Suppressor macrophage treated with lipopolysaccharide for 4 hours (primary cell): ENCODE data around the gene ADCY3.
"Not testable (repeated sequence)": the region's sequence is repeated elsewhere in the genome, so short reads cannot be mapped to it uniquely, and the experiment has no call there.

Experiments
- DNase-seq: peaks from one replicate; pipeline ENCODE4 v3.0.0-alpha.2; 2020

ADCY3 gene

DNA sequence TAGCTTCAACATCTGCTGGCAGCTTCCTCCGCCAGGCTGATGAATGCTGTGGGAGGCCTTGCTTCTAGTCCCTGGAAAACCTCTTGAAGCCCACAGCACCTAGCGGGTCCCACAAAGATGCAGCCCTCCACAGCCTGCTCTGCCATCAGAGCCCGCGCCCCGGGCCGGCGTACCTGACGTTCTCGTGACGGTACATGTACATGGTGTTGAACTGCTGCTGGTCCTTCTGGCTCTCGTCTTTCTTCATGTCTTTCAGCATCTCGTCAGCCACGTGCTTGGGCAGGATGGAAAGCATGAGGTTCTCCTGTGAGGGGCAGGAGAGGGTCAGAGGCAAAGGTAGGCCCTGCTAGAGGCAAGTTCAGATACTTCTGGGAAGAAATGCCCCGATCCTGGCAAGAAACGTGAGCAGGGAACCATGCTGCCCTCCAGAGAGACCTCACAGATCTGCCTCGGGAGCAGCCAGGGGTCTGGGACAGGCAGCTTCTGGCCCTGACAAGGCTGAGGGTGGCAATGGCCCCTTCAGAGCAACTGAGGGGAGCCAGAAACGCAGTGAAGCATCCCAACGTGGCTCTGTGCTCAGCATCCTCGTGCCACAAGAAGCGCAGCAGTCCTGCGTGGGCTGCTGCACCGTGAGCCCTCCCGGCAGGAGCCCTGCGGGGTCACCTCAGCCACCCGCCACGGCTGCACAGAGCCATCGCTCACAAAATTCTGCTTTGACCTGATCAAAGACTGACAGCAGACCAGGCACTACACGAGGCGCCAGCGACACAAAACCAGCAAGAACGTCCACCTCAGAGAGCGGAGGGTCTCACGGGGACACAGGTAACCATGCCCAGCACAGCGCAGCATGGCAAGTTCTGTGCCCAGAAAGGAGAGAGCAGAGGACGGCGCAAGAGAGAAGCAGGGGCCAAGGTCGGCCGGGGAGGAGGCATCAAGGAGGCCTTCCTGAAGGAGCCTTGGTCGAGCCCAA, 77.7 kb downstream of the ADCY3 start:
- DNase-seq: no peak

GRCh38 chr2:24840962-24841945, 78.8 kb downstream of the ADCY3 start:
- DNase-seq: no peak

DNA sequence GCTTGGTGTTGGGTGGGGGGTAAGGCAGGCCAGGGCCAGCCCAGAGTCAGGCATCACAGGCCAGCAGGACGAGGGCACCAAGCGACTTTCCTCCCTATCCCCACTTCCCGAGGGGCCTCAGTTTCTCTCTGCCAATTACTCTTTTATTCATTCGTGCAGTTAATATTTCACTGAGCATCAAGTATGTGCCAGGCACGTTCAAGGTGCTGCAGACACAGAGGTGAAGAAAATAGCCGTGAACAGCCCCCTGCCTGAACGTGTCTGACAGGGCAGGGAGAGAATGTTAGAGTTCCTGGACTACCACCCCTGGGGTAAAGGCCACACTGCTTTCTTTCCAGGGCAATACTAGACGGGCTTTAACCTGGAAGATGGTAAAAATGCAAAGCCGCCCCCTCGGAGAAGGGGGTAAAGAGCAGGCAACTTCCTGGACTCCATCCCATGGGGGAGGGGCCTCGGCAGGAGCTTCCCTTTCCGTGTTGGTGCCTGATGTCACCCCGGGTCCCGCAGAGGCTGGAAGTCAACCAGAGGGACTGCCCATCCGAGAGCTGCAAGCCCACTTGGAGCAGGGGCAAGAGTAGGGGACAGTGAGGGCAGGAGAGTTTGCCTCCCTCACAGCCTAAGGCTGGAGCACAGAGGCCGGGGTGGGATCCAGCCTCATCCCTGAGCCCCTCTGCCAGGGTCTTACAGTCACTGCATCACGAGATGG, 79.7 kb downstream of the ADCY3 start:
- DNase-seq: no peak

DNA sequence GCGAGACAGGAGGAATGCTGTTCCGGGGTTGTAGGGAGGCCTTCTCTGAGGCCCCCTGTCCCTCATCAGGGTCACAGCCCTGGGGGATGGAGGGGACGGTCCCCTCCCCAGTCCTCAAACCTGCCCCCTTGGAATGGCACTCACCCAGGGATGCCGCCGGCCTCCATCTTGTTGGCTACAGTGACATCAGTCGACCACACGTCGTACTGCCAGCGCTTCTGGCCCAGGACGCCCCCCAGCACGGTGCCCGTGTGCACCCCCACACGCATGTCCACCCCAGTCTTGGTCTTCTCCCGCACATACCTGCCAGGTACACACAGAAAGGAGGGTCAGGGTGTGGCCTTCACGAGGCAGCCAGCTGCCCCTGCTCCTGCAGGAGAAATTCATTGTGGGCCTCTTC, 80.3 kb downstream of the ADCY3 start:
- no peak for DNase-seq

- DNase-seq: no peak
These were observed 81.5 kb downstream of the ADCY3 start for GRCh38 chr2:24838541-24838940.

- no peak for DNase-seq
These were observed 82.0 kb downstream of the ADCY3 start for GRCh38 chr2:24837996-24838513.

GRCh38 chr2:24836706-24837105, 83.3 kb downstream of the ADCY3 start:
- no peak for DNase-seq

DNA sequence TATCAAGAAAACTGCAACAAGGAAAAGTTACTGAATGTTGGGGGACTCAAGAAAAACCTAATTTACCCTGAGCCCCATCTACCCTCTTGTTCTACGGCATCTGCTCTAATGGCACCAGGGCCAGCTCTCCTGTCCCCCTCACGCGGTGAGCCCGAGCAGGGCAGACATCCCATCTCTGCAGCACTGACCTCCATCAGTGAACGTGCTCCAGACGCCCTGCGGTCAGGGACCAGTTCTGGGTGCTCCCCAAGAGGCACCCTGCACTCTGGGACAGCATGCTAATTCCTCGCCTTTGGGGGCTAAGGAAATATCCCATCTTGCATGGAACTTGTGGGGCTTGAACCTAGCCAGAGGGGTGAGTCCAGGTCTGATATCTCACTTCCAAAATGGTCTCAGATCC, 83.8 kb downstream of the ADCY3 start:
- no peak for DNase-seq

- not testable (repeated sequence) for DNase-seq
These were observed 84.6 kb downstream of the ADCY3 start for GRCh38 chr2:24835411-24835810.

DNA sequence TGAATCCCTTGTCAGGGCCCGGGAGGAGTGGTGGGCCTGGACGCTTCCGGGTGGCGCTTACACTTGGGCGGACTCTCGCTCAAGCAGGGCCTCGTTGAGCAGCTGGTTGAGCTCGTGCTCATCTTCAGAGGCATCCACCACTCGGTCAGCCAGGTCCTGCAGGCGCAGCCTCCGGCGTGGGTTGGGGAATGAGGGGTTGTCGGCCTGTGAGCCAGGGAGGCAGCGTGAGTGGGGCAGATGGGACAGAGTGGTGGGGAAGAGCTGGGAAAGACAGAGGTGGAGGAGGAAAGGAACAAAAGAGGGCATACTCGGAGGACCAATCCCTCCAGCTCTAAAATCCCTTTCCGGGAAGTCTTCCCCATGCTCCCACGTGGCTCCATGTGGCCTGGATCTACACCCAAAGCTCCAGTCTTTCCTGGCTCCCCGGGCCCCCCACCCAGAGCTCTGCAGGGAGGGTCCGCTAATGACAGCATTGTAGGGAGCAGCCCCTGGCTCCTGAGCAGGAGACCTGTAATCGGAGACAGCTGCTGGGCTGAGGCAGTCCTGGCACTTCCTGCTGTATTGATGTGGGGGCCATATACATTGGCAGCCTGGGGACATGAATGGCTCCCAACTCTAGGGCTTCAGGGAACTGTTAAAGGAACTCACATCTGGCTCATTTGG, 85.2 kb downstream of the ADCY3 start:
- no peak for DNase-seq

- no peak for DNase-seq
These were observed 86.0 kb downstream of the ADCY3 start for GRCh38 chr2:24833821-24834732.

DNA sequence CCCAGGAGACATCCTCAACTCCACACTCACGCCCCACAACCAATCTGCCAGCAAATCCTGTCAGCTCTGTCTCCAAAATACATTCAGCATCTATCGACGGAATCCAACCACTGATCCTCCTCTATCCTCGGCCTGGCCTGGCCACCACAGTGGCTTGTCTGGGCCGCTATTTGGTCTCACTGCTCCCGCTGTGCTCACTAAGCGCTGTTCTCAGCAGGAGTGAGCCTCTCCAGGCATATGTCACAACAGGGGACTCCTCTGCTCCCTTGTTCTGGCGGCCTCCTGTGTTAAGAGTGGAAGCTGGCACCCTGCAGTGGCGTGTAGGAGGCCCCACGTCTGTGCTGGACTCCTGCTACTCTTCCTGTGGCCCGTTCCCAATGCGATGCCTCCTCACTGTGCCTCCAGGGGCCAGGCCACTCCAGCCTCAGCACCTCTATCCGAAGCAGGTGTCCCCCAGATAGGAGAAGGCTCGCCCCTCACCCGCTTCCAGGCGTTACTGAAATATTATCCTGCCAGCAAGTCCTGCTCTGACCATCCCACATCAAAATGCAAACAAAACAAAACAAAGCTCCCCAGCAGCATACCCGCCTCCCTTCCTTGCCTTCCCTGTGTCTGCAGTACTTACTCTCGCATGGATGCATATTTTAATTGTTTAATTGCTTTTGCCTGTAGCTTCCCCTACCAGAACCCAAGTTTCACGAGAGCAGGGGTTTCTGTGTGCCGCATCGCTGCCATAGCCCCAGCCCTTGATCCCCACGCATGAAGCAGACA, 86.9 kb downstream of the ADCY3 start:
- DNase-seq: no peak

- no peak for DNase-seq
These were observed 87.5 kb downstream of the ADCY3 start for GRCh38 chr2:24832521-24832920.

- no peak for DNase-seq
These were observed 88.0 kb downstream of the ADCY3 start for GRCh38 chr2:24832073-24832461.

- DNase-seq: no peak
These were observed 88.6 kb downstream of the ADCY3 start for GRCh38 chr2:24831221-24832072.

- DNase-seq: no peak
These were observed 89.3 kb downstream of the ADCY3 start for GRCh38 chr2:24830786-24831185.

- DNase-seq: no peak
These were observed 89.7 kb downstream of the ADCY3 start for GRCh38 chr2:24830351-24830750.

GRCh38 chr2:24828238-24828996, 91.6 kb downstream of the ADCY3 start:
- DNase-seq: no peak
